Stimulated activated CD8-positive, alpha-beta memory T cell treated with anti-CD3 and anti-CD28 coated beads, Interleukin-12 subunit alpha, Interleukin-12 subunit beta, amount 100 ng/mL, for 24 hours (primary cell): ENCODE results near the gene BFSP2.

Experiments used
- DNase-seq: peaks from one replicate; pipeline ENCODE4 v3.0.0-alpha.2; 2020; ENCODE audit errors: extremely low read depth

BFSP2 gene

DNA sequence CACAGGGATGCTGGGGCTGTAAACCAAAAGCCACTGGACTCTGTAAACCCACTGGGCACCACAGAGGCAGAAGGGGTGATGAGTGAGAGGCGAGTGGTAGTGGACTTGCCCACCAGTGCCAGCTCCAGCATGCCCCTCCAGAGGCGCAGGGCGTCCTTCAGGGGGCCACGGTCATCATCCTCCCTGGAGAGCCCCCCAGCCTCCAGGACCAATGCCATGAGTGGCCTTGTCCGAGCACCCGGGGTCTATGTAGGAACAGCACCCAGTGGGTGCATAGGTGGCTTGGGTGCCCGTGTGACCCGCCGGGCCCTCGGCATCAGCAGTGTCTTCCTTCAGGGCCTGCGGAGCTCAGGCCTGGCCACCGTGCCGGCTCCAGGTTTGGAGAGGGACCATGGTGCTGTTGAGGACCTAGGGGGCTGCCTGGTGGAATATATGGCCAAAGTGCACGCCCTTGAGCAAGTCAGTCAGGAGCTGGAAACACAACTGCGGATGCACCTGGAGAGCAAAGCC is at the start of gene BFSP2:
BFSP2 (plus strand) TSS at position 51 of the 510 bp plus-strand sequence; CDS start at position 79, 28 bp downstream.
- DNase-seq: no peak

DNA sequence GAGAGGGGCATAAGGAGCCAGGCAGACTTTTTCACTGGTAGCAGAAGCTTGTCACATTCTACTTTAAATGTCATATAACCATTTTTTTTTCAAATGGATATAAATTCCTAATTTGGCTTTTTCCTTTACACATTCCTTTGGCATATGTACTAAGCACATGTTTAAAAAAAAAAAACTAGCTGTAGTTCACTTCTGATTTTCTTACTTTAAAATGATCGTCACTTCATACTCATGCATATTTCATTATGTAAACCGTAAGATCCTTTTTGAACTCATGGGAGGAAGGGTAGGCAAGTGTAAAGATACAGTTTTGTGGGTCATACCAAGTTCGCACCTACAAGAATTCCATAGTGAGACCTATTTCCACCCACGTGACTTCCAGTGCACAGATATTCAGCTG is 45.1 kb upstream of the BFSP2 start:
- DNase-seq: no peak

GRCh38 chr3:133360476-133360875 is 39.4 kb upstream of the BFSP2 start:
- DNase-seq: no peak

- DNase-seq: no peak
Measured at GRCh38 chr3:133361011-133361410, 38.8 kb upstream of the BFSP2 start.

DNA sequence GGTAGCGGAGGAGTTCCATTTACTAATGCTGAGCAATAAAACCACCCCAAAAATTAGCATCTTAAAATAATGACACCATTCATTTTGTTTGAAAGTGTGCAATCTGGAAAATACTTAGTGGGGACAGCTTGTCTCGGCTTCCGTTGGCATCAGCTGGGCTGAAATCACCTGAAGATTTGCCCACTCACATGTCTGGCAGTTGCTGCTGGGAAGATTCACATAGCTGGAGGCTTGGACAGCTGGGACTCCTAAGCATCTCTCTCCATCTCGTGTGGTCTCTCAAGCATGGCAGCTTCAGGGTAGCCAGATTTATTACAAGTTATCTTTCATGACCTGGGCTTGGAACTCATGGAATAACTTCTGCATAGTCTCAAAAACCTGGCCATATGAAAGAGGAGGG is 38.4 kb upstream of the BFSP2 start:
- DNase-seq: no peak

GRCh38 chr3:133362539-133362938 is 37.3 kb upstream of the BFSP2 start:
- no peak for DNase-seq

- DNase-seq: no peak
Measured at GRCh38 chr3:133364704-133365103, 35.2 kb upstream of the BFSP2 start.

DNA sequence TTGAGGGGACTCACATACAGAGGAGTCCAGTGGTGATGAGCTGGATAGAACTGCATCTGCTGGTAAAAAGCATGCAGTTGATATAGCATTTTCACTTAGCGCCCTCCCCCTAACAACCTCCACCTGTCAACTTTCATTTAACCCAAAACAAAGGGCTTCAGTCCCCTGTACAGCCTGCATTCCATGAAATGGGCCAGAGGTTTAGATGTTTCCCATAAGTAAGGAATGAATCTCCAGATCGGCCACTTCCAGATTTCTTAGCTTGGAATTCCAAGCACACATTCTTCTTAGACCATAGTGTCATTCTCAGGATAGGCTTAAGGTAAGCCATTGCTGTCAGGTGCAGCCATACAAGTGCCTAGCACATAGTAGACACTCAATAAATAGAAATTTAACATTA is 32.9 kb upstream of the BFSP2 start:
- DNase-seq: no peak

GRCh38 chr3:133367403-133367802 is 32.5 kb upstream of the BFSP2 start:
- no peak for DNase-seq

DNA sequence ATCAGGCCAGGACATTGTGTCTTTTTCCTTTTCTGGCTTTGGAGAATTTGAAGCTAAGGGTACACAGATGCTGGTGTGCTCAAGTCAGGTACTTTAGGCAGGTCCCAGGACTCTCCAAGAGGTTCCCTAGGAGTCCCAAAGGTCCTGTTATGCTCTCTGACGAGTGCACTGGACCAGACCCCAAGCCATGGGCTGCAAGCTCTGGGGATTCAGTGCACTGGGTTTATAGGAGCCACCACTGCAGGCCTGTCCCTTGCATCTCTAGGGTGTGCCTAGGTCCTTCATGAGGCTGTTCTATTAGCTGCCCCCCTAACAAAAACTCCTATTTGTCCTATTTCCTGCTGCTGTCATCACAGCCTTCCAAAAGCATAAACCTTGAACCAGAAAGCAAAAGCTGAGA is 31.9 kb upstream of the BFSP2 start:
- no peak for DNase-seq

DNA sequence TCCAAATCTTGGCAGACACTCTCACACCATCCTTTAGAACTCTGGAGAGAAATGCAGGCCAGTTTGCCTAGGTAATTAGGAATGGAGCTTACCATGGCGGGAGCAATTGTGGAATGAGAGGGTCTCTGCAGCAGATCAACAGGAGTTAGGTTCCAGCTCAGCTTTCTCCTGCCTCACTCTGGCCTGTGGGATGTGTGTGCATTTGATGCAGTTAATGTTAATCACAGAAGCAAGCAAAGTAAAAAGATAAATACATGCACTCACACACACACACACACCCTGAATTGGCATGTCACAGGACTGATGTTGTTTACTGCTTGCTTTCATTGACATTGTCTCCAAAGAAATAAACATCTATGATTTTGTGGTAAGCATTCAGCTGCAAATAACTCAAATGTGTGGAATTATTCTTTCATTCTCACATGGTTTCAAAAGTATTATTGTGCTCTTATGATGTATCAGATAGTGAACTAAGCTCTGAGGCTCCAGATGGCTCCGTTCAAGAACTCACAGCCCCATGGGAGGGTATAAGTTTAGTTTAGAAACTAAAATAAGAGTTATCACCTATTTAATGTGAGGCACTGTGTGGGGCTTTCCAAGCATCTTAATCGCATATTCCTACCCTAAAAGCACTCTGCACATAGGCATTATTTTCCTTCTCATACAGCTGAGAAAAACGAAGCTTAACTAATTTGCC is 31.3 kb upstream of the BFSP2 start:
- DNase-seq: no peak

DNA sequence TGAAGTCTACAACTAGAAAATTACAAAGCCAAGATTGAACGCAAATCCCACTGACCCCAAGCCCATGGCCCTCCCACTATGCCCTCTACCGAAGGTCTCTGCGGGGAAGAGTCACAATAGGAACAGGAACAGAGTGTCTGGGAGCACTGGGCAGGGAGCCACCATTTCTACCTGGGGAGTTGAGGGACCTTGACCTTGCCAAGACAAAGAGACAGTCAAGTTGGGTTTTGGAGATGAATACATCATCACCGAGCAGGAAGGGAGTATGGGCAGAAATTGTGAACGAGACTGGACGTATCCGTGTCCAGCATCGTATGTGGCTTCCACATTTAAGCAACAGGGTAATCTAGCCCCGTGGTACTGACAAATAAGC is 30.8 kb upstream of the BFSP2 start:
- no peak for DNase-seq

DNA sequence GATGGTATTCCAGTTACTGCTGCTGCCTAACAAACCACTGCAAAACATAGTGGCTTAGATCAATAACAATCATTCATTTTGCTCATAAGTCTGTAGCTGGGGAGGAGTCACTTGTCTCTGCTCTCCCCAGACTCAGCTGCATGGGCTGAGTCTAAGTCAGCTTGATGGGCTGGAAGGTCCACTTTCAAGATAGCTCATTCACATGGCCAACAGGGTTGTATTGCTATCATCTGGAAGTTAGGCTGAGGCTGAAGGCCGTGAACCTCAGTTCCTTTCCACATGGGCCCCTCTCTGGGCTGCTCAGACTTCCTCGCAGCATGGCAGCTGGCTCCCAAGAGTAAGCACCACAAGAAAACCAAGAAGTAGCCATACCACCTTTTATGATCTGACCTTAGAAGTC is 28.7 kb upstream of the BFSP2 start:
- DNase-seq: no peak

DNA sequence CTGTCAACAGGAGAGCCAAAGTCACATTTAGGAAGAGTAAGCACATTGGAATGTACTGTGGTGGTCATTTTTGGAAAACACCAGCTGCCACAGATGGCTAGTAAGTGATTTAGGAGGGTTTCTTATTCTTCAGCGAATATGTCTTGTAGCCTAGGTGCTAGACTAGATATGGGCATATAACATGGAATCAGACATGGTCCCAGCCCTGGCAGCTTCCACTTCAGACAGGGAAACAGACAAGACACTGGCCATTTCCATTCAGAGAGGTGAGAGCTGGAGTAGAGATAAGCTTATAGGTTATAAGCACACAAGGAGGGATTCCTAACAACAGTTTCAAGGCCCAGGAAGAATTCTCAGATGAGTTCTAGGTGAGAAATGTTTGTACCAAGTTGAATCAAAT is 28.2 kb upstream of the BFSP2 start:
- no peak for DNase-seq

DNA sequence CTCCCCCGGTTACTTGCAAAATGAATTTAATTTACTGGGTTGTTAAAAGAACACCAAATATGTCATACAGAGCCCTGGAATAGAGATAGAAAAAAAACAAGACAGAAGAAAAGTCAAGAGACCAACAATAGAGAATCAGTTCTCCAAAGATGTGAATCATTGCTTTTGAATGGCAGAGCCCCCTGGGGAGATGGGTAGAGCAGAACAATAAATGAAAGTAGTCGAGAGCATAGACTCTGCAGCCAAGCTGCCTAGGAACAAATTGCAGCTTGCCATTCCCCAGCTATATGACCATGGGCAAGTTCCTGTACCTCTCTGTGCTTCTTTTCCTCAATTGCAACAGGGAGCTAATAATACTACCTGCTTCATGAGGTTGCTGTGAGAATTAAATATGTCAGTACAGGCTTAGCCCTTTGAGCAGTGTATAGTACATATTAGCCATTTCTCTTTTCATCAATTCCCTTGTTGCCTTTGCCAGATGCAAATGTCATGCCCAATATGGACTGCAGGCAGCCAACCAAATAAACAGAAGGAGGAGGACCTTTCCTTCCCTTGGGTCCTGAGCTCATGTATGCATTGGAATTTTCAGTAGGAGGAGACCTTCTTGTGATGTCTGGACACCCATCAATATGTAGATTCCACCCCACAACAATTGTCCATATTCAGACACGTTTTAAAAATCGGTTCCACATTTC is 25.0 kb upstream of the BFSP2 start:
- no peak for DNase-seq

DNA sequence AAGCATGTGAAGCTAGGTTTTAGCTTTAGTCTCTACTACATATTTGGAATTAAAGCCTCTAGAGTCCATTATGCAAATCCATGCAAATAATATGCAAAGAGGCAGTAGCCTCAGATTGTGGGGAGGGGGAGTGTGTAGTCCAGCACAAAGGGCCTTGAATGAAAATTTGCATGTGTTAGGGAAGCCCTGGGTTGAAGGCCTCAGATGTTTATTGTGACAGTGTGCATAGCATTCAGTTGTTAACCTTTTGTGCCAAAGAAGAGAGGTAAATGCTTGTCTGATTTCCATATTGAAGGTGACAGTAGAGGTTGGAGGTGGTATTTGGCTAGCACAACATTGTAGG is 24.5 kb upstream of the BFSP2 start:
- DNase-seq: no peak

DNA sequence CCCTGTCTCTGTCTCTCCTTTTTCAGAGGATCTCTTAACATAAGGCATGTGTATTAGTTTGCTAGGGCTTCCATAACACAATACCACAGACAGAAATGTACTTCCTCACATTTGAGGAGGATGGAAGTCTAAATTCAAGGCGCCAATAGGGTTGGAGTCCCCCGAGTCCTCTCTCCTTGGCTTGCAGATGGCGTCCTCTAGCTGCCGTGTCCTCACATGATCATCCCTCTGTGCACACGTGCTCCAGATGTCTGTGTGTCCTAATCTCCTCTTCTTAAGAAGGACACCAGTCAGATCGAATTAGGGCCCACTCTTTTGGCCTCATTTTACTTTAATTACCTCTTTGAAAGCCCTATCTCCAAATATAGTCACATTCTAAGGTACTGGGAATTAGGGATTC is 23.0 kb upstream of the BFSP2 start:
- DNase-seq: no peak

GRCh38 chr3:133377396-133377795 is 22.5 kb upstream of the BFSP2 start:
- no peak for DNase-seq

- DNase-seq: no peak
Measured at GRCh38 chr3:133379926-133380325, 19.9 kb upstream of the BFSP2 start.

DNA sequence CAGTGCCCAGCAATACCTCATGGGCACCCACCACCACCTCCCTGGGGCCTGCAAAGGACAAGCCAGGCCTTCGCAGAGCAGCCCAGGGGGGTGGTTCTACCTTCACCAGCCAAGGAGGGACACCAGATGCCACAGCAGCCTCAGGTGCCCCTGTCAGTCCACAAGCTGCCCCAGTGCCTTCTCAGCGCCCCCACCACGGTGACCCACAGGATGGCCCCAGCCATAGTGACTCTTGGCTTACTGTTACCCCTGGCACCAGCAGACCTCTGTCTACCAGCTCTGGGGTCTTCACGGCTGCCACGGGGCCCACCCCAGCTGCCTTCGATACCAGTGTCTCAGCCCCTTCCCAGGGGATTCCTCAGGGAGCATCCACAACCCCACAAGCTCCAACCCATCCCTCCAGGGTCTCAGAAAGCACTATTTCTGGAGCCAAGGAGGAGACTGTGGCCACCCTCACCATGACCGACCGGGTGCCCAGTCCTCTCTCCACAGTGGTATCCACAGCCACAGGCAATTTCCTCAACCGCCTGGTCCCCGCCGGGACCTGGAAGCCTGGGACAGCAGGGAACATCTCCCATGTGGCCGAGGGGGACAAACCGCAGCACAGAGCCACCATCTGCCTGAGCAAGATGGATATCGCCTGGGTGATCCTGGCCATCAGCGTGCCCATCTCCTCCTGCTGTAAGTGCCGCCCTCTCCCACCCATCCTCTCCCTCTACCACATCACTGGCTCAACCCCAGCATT is 19.2 kb upstream of the BFSP2 start:
- no peak for DNase-seq

GRCh38 chr3:133381346-133382109 is 18.3 kb upstream of the BFSP2 start:
- DNase-seq: no peak

- no peak for DNase-seq
Measured at GRCh38 chr3:133383175-133383574, 16.7 kb upstream of the BFSP2 start.
